HuH-7.5 (cell line): Measurements from ENCODE around the gene PPP1R13B.

Experiments
- DNase-seq: peaks from one replicate; pipeline ENCODE4 v3.0.0; 2011; ENCODE audit warnings: low spot score

The PPP1R13B gene

DNA sequence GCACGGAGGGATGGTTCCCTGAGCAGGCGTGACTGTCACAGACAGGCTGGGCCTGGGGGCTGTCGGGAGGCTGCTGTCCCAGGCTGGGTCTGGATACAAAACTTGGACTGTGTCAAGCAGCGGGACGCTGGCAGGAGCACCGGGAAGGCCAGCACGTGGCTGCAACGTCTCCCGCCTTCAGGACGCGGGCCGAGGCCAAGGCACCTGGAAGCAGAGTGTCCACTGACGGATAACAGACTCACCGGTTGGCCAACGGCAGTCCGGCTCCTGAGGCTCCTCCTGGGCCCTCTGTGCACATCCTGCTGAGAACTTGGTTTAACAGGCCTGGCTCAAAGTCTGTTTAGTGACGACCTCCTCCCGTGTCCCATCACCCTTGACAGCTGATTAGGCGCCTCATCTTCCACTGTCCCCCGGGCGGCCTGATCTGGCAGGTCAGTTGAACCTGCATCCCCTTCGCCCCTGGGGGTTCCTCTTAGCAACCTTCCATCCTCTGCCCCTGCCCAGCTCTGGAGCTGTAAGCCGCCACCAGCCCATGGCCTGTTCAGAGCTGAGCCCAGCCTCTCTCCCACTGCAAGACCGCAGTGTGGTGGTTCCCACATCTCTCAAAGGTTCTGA lies 134.6 kb downstream of the PPP1R13B start:
- DNase-seq: no peak

DNA sequence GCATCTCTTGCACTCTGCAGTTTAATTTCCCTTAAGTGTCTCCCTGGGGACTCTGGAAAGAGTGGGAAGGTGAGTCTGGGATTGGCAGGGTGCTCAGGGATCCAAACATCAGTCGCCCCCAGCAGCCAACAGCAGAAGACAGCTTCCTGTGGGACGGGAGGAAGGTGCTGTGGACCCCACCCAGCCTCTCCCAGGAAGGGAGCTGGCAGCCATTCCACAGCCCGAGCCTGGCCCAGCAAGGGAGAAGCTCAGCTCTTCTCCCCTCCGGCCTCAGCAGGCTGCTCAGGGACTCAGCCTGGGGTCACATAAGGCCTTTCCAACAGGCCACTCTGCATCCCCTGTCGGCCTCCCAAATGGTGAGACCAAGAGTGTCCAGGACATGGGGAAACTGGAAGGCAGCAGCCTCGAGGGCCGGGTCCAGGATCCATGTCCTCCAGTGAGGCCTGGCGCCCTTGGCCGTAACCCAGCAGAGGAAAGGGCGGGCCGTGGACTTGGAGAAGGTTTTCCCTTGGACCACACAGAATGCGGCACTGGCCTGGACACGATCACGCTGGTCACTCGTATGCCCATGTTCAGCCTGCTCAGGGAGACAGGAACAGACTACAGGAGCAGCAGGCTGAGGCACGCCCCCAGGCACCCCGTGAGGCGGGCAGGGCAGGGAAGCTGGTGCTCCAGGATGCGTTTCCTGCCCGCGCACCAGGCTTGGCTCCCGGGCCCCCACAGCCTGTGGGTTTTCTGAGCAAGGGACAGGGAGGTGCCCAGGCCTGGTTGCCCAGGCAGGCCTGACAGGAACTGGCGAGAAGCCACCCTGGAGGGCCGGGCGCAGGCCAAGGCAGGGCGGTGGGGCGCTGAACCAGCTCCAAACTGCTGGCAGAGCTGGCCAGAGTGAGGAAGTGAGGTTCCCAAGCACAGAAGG lies 135.6 kb downstream of the PPP1R13B start:
- no peak for DNase-seq

DNA sequence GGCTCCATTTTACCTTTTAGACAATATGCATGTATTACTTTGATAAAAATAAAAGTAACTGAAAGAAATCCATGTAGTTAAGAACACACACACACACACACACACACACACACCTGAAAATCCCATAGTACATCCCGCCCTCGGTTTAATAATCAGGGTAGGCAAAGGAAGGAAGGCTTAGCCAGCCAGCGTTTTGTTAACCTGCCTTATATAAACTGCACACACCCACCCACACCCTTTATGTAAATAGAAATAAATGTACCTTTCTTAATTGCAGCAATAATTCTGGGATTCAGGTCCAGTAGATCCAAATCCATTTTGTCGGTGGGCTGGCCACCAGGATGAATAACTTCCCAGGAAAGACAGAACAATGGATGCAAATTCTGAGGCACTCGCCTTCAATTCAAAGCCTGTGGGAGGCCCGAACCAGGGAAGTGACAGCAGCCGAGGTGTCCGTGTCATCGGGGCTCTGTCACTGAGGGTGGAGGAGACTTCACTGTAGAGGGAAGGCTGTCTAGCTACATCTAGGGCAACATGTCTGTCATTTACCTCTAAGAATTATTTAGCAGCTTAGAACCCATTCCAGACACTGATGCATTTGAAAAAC lies 136.5 kb downstream of the PPP1R13B start:
- no peak for DNase-seq

DNA sequence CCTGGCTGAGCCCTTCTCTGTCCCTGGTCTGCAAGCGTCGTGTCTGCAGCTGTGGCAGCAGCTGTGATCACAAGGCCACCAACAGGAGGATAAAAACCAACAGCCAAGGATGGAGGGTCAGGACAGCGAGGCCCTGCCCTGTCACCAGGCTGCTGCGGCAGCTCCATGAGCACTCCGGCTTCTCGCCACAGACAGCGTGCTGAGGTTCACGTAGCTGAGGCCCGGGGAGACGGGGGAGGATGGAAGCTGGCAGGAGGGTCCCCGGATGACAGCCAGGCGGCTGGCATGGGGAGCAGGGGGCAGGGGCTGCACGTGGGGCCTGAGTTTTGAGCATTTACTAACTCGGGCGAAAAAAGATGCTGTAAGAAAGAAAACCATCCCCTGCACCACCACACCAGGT lies 137.6 kb downstream of the PPP1R13B start:
- no peak for DNase-seq

DNA sequence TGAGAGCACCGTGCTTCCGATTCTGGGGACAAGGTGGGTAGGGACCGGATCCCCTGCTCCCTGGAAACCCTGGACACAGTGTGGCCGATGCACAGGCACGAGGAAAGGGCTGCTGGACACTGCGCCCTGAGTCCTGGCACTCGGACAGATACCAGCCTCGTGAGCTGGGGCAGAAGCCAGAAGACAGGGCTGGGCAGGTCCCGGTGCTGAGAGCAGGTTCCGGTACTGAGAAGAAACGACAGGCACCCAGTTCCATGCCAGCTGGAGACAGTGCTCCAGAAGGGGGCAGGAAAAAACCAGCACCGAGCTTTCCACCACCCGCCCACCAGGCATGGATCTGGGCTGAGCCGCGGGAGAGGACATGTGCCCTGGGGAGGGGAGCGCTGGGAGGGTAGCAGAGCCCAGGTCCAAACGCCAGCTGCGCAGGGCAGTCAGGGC lies 138.6 kb downstream of the PPP1R13B start:
- DNase-seq: no peak

DNA sequence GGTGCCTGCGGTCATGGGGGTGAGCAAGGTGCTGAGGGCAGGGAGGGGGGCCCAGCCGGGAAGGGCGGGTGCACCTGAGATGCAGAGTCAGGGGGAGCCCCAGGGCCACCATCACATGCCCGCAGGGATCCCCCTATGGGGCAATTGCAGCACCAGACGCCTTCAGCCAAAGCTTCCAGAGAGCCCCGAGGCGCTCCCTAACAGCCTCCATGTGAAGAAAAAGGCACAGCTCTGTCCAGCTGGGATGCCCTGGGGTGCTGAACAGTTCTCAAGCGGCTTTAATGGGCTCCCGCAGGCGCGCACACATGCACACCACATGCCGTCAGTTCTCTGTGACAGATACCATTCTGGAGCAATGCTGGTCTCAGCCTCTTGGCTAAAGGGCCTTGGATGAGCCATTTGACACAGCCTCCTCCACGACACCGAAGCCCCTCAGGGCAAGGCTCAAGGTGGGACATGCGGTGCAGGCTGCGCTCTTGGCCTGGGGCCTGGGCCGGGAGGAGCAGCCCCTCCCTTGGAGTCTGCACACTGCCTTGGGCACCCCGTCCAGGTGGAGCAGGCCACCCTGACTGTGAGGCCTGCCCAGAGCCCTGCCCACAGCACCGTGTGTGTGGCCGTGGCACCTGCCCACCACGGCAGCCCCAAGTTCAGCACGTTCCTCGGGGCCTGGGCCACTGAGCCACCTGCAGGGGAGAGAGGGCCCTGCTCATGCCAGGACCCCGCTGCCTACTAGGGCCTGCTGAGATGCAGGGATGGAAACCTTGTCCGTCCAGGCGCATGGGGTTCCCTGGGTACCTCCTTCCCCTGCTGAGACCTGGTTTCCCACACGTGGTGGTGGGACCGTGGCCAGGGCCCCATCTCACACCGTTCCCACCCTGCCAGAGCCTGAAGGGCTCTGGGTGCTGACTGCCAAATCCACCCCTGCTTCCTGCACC lies 139.8 kb downstream of the PPP1R13B start:
- DNase-seq: no peak

DNA sequence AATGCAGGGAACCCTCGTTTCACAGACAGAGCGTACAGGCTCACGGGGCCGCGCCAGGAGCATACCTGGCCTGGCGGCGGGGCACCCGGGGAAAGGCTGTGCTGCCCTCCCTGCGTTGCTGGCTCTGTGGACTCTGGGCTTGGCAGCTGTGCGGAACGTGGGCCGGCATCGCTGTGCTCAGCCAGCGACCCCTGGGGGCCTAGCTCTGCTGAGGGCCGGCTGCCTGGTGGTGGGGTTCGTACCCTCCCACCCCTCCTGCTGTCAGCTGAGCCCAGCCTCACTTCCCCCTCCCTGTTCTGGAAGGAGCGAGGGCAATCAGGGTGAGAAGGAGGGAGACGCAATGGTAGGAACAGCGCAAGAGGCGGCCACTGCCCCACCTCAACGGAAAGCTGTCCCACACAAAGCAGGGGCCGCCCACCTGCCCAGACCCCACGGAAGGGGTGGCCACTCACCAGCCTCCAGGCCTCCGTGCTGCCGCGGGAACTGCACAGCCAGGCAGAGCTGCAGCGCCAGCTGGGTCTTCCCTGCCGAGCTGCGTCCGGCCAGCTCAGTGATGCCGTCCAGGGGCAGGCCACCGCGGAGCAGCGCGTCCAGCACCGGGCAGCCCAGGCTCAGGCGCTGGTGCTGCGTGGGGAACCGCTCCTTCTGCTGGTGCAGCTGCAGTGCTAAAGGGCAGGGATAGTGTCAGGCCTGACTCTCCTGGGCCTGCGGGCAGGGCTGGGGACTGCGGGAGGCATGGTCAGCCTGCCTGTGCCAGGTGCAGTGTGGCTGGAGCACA lies 140.6 kb downstream of the PPP1R13B start:
- DNase-seq: no peak

DNA sequence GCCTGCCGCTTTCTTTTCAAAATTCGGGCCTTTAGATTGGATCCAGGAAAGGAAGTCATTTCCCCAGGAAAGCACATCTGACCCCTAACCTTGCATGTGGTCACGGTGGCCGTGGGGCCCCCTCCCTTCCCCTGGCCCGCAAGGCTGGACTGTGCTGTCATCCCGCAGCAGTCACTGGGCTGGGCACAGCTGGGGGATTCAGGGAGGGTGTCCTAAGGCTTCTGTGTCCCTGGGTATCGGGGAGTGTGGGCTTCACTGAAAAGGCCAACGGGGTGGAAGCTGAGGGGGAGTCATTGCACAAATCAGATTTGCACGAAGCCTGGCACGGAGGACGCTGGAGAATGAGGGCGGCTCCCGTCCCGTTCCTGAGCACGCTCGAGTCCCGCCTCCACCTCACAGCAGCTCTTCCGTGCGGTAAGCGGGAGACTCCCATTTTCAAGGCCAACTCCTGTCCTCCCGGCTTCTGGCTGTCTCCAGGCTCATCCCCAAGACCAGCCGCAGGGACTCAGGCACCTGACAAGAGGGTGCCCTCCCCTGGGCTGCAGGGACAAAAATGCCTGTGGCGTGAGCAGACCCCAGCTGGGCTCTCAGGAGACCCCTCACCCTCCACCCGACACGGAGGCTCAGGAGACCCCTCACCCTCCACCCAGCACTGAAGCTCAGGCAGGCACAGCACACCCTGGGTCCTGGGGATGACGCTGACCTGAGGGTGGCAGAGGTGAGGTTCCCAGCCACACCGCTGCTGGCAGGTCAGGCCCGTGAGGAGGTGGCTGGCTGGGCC lies 141.7 kb downstream of the PPP1R13B start:
- DNase-seq: no peak

DNA sequence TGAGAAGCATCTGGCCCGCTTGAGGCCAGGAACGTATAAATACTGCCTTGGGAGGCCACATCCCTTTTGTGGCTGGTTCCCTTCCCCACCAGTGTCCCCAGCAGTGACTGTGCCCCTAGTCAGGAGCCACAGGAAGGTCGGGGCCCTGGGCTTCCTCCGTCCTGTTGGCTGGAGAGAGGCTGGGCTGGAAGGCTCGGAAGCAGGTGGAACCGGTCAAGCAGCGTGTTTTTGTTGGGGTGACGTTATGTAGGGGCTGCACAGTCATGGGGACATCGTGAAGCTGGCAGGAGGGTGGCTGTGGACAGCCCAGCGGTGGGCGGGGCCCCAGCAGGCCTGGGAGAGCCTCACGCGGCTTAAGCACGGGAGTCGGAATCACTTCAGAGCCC lies 142.3 kb downstream of the PPP1R13B start:
- DNase-seq: no peak

GRCh38 chr14:103704708-103705107 lies 142.7 kb downstream of the PPP1R13B start:
- DNase-seq: no peak

GRCh38 chr14:103703433-103704385 lies 143.7 kb downstream of the PPP1R13B start:
- no peak for DNase-seq

DNA sequence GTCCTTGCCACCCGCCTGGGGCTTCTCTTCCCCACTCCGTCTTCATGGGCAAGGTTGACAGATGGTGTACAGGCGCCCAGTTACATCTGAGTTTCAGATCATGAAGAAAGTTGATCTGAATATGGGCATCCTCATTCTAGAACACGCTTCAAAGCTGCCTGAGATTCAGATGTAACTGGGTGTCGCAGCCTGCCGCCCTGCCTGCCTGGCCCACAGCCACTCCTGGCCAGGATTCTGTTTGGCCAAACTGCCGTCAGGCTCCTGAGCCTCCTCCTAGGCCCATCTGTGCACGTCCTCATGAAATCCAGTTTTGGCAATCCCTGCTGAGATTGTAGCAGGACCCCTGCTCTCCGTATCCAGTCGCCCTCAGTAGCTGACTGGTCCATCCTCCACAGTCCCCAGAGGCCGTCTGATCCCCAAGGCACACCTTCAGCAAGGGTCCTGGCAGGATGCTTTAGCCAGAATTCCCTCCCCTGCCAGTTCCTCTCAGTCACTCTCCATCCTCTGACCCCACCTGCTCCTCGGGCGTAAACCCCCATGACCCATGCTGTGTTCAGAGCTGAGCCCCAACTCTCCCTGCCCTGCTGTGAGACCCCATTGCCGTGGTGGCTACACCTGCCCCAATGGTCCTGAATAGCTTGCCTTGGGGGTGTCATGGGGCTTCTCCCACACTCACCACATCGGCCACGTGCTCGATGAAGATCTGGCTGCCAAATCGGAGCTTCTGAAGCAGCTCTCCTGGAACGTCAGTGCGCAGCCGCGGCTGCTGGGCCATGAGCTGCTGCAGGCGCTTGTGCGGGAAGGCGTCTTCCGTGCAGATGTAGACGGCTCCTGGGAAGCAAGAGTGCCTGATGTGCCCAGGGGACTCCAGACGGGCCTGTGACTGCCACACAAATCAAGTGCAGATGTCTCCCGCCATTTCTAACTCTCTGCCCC lies 144.6 kb downstream of the PPP1R13B start:
- no peak for DNase-seq

- no peak for DNase-seq
Measured at GRCh38 chr14:103702095-103702494, 145.3 kb downstream of the PPP1R13B start.

- no peak for DNase-seq
Measured at GRCh38 chr14:103700753-103701490, 146.5 kb downstream of the PPP1R13B start.

- DNase-seq: no peak
Measured at GRCh38 chr14:103699901-103700752, 147.2 kb downstream of the PPP1R13B start.

DNA sequence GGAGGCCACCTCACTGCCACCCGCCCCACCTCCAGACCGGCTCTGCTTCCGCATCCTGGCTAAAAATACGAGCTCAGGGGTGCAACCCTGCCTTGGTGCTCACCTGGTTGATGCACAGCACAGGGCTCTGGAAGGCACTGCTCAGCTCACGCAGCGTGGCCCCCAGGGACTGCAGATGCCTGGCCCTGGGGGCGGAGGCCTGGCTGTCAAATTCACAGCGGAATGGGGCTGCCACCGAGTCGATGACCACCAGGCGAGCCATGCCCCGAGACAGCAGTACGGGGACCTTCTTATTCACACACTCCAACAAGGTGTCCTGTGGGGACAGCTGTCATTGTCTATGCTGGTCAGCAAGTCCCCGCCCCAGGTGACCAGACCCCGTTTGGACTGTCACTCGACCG lies 148.1 kb downstream of the PPP1R13B start:
- no peak for DNase-seq
